GM18526 (cell line): ENCODE measurements around the gene FRAS1.

ENCODE experiments used
- POLR2A ChIP-seq: IDR thresholded peaks from 3 replicates; pipeline ENCODE4 v1.6.1; 2011; ENCODE audit not compliant: insufficient read length; ENCODE audit errors: extremely low read depth

FRAS1 gene

DNA sequence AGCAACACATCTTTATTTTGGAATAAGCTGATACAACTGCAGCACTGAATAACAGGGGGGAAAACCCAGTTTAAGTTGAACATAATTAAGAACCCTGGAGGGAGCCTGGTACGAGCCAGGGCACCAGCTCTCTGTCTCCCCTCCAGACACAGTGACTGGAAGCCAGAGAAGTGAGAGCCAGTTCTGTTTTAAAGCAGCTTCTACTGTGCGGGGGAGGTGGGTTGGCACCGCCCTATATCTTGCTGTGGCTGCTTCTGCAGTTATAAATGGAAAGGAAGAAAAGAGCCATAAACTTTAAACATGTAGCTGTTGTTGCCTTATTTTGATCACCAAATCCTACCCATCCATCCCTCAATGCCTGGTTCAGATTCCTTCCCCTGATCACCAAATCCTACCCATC lies 286.6 kb downstream of the FRAS1 start:
- TF ChIP-seq POLR2A = no peak

- no peak for TF ChIP-seq POLR2A
Observed at GRCh38 chr4:78345237-78345636, 288.1 kb downstream of the FRAS1 start.

DNA sequence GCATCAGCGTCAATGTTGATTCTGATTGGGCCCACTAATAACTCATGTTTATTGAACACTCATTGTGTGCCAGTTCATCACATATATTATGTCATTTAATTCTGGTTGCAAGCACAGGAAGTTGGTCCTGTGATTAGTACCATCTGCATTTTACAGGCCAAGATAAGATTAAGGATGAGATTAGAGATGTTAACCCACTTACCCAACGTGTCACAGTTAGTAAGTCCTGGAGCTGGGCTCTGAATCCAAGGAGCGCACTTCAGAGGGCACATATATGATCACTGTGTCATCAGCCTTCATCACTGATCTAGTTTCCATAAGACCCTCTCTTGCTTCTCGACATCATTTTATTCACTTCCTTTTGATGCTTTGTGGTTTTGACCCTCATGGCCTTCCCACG lies 289.1 kb downstream of the FRAS1 start:
- TF ChIP-seq POLR2A = no peak

- TF ChIP-seq POLR2A = no peak
Observed at GRCh38 chr4:78347527-78347926, 290.4 kb downstream of the FRAS1 start.

DNA sequence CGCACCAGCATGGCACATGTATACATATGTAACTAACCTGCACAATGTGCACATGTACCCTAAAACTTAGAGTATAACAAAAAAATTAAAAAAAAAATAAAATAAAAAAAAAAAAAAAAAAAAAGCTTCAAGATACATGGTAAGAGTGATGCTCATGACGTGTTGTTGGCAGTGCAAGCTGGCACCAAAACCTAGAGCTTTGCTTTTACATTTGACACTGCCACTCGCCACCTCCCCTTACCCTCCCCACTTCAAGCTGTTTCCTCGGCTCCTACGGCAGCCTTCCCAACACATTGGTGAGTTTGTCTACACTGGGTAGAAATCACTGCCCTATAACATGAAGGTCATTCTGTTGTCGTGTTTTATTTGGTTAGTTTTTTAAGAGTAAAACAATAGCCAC lies 296.8 kb downstream of the FRAS1 start:
- TF ChIP-seq POLR2A = no peak

- no peak for TF ChIP-seq POLR2A
Observed at GRCh38 chr4:78354782-78355181, 297.7 kb downstream of the FRAS1 start.

DNA sequence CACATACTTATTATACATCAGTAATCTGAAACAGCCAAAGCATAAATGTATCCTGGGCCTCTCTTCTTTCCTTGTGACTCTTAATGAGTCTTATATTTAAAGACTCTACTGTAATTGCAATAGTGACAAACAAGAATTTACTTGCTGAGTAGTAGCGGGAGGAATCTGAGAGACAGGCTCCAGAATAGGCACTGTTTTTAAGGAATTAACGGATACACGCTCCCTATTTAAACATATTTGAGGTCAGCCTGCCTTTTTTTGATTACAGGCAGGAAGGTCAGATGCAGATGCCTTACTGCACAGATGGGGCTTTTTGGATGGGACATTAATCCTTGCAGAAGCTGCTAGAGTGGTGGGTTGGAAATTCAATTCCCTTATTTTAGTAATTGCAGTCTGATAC lies 298.2 kb downstream of the FRAS1 start:
- TF ChIP-seq POLR2A = no peak

DNA sequence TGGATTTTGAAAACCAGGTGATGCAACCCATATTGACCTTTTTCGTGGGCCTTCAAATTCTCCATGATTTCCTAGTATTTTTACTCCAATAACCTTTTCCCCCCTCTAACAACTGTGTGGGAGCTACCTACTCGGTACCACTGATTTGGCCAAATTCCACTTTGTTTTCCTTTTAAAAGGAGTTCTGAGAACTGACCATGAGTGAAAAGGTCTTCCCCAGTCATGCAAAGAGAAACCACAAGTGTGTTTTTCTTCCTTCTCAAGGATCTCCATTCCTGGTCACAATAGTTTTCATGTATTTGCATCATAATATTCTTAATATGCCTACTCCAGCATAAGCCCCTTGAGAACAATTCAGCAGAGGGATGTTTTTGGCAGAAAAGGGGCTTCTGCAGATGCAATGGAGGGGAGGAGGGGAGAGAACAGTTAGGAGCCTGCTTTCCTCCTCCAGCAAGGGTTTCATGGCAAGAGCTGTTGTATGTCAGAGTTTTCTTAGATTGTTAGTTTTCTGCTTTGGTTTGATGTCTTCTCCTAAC lies 299.2 kb downstream of the FRAS1 start:
- TF ChIP-seq POLR2A = no peak

GRCh38 chr4:78357122-78357521 lies 300.0 kb downstream of the FRAS1 start:
- TF ChIP-seq POLR2A = no peak

- no peak for TF ChIP-seq POLR2A
Observed at GRCh38 chr4:78360466-78360865, 303.3 kb downstream of the FRAS1 start.

GRCh38 chr4:78361621-78362120 lies 304.5 kb downstream of the FRAS1 start:
- no peak for TF ChIP-seq POLR2A

GRCh38 chr4:78362310-78362709 lies 305.2 kb downstream of the FRAS1 start:
- TF ChIP-seq POLR2A = no peak

GRCh38 chr4:78363031-78363570 lies 306.0 kb downstream of the FRAS1 start:
- TF ChIP-seq POLR2A = no peak

DNA sequence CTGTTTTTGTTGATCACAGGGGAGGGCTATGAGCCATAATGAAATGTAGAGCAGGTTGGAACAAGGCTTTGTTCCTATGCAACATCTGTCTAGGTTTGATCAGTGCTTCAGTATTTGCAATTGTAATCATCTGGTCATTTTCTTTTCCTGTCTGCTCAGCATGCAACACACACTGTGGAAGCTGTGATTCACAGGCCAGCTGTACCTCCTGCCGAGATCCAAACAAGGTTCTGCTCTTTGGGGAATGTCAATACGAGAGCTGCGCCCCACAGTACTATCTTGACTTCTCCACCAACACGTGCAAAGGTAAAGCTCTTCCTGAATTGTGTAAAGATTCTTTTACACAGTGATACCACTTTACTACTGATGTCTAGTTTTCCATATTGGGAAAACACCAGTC lies 312.6 kb downstream of the FRAS1 start:
- no peak for TF ChIP-seq POLR2A

- TF ChIP-seq POLR2A = no peak
Observed at GRCh38 chr4:78370631-78371372, 313.7 kb downstream of the FRAS1 start.

DNA sequence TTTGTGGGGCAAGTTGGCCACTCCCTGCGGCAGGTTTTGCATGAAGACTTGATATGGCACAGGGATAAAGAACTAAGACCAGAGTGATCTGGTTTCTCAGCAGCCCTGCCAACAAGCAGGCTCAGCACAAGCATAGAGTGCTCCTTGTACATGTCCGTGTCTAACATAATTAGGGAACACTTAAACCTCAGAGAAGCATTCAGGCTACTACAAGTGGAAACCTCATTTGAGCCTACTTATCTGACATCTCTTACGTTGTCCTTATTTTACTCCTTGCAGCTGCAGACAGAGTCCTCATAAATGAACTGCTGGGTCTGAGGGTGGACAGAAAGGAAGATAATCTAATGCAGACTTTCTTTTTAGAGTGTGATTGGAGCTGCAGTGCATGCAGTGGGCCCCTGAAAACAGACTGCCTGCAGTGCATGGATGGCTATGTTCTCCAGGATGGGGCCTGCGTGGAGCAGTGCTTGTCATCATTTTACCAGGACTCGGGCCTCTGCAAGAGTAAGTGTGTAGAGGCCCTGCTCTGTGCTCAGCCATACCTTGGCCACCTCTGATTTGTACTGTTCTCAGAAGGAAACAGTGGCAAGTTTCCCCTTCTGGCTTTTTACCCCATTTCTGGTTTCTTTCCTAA lies 315.3 kb downstream of the FRAS1 start:
- no peak for TF ChIP-seq POLR2A
